Parathyroid adenoma (tissue), 2 donors: ENCODE measurements around the gene HOXC10.

Source experiments
- H2AFZ ChIP-seq: fragments of 300-600 bp; sonication (generic); one replicate; pipeline ENCODE4 v1.7.0; 2017; ENCODE audit warnings: antibody characterized with exemption, mild to moderate bottlenecking
- H3K27ac ChIP-seq: fragments of 300-600 bp; sonication (generic); one replicate; pipeline ENCODE4 v1.7.0; 2017
- H3K27me3 ChIP-seq: fragments of 300-600 bp; sonication (generic); one replicate; pipeline ENCODE4 v1.7.0; 2017; ENCODE audit warnings: low read length; ENCODE audit not compliant: control insufficient read depth, insufficient read depth
- H3K36me3 ChIP-seq: fragments of 300-600 bp; sonication (generic); one replicate; pipeline ENCODE4 v1.7.0; 2017; ENCODE audit warnings: low read length; ENCODE audit not compliant: control insufficient read depth, insufficient read depth
- H3K4me1 ChIP-seq: fragments of 300-600 bp; sonication (generic); one replicate; pipeline ENCODE4 v1.7.0; 2017; ENCODE audit warnings: control low read depth
- H3K4me2 ChIP-seq: fragments of 300-600 bp; sonication (generic); one replicate; pipeline ENCODE4 v1.7.0; 2017; ENCODE audit warnings: low read length
- H3K4me3 ChIP-seq: fragments of 300-600 bp; sonication (generic); one replicate; pipeline ENCODE4 v1.7.0; 2017; ENCODE audit warnings: low read depth, low read length
- H3K79me2 ChIP-seq: fragments of 300-600 bp; sonication (generic); one replicate; pipeline ENCODE4 v1.7.0; 2017; ENCODE audit warnings: control low read depth
- H3K9ac ChIP-seq: fragments of 300-600 bp; sonication (generic); one replicate; pipeline ENCODE4 v1.7.0; 2017; ENCODE audit warnings: mild to moderate bottlenecking
- H3K9me3 ChIP-seq: fragments of 300-600 bp; sonication (generic); one replicate; pipeline ENCODE4 v1.7.0; 2017; ENCODE audit warnings: low read length; ENCODE audit not compliant: control insufficient read depth
- TF ChIP-seq, protein P1 (sequence below): fragments of 300-600 bp; sonication (generic); IDR thresholded peaks from one replicate; pipeline ENCODE4 v1.7.0; 2017; ENCODE audit warnings: antibody characterized with exemption, mild to moderate bottlenecking
- donor health status: primary hyperparathyroidism.

The HOXC10 gene

DNA sequence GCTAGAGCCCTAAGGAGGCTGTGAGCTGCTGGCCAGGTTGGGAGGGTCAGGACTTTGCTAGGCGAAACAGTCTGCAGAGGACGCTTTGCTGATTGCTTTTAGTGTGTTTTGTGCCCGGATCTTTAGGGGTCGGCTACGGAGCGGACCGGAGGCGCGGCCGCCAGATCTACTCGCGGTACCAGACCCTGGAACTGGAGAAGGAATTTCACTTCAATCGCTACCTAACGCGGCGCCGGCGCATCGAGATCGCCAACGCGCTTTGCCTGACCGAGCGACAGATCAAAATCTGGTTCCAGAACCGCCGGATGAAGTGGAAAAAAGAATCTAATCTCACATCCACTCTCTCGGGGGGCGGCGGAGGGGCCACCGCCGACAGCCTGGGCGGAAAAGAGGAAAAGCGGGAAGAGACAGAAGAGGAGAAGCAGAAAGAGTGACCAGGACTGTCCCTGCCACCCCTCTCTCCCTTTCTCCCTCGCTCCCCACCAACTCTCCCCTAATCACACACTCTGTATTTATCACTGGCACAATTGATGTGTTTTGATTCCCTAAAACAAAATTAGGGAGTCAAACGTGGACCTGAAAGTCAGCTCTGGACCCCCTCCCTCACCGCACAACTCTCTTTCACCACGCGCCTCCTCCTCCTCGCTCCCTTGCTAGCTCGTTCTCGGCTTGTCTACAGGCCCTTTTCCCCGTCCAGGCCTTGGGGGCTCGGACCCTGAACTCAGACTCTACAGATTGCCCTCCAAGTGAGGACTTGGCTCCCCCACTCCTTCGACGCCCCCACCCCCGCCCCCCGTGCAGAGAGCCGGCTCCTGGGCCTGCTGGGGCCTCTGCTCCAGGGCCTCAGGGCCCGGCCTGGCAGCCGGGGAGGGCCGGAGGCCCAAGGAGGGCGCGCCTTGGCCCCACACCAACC is 44.8 kb downstream of the HOXC10 start:
- Histone ChIP-seq H2AFZ (no peak overlapping the region), H3K4me3 (no peak overlapping the region), H3K79me2 (no peaks in the 10 kb centered on the region), H3K9ac (no peak overlapping the region), H3K4me2 (peak overlapping the region; percentile 48), H3K9me3 (no peaks in the 10 kb centered on the region), H3K27me3 (peaks cover 31% of the 10 kb centered on the region), H3K4me1 (no peaks in the 10 kb centered on the region), H3K36me3 (no peaks in the 10 kb centered on the region), H3K27ac (no peak overlapping the region)
- TF ChIP-seq, protein P1, sequence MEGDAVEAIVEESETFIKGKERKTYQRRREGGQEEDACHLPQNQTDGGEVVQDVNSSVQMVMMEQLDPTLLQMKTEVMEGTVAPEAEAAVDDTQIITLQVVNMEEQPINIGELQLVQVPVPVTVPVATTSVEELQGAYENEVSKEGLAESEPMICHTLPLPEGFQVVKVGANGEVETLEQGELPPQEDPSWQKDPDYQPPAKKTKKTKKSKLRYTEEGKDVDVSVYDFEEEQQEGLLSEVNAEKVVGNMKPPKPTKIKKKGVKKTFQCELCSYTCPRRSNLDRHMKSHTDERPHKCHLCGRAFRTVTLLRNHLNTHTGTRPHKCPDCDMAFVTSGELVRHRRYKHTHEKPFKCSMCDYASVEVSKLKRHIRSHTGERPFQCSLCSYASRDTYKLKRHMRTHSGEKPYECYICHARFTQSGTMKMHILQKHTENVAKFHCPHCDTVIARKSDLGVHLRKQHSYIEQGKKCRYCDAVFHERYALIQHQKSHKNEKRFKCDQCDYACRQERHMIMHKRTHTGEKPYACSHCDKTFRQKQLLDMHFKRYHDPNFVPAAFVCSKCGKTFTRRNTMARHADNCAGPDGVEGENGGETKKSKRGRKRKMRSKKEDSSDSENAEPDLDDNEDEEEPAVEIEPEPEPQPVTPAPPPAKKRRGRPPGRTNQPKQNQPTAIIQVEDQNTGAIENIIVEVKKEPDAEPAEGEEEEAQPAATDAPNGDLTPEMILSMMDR = no peak

DNA sequence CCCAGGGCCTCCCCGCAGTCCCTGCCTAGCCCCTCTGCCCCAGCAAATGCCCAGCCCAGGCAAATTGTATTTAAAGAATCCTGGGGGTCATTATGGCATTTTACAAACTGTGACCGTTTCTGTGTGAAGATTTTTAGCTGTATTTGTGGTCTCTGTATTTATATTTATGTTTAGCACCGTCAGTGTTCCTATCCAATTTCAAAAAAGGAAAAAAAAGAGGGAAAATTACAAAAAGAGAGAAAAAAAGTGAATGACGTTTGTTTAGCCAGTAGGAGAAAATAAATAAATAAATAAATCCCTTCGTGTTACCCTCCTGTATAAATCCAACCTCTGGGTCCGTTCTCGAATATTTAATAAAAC is 45.5 kb downstream of the HOXC10 start:
- Histone ChIP-seq H3K27ac (no peak overlapping the region), H3K9me3 (no peaks in the 10 kb centered on the region), H3K36me3 (no peaks in the 10 kb centered on the region), H2AFZ (no peak overlapping the region), H3K4me3 (no peak overlapping the region), H3K27me3 (peaks cover 31% of the 10 kb centered on the region), H3K4me1 (no peaks in the 10 kb centered on the region), H3K79me2 (no peaks in the 10 kb centered on the region), H3K4me2 (no peak overlapping the region), H3K9ac (no peak overlapping the region)
- TF ChIP-seq, protein P1 = no peak

DNA sequence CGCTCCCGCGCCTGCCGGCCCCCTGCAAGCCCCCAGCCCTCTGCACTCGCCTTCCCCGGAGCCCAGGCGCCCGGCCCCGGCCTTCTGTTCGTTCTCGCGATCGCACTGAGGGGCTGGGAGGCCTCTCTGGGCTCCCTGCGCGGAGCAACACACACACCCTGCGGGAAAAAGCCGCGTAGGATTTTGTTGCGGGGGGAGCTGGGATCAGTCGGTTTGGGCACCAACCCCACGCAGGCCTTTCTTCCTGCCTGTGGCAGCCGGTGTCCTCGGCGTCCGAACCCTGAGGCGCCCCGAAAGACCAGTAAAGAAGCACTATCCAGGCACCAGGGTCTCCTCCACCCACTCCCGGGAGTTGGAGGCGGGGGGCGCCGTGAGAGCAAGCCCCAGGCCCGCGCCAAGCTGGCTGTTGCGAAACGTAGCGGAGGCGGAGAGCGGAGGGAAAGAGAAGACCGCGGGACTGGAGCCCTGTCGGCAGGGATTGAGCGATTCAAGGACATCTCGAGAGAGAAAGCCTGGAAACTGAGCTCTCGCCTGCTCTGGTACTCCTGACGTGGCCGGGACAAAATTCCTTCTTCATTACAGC is 46.0 kb downstream of the HOXC10 start:
- Histone ChIP-seq H3K4me3 (no peak overlapping the region), H3K27ac (no peak overlapping the region), H3K4me1 (no peaks in the 10 kb centered on the region), H2AFZ (no peak overlapping the region), H3K9me3 (no peaks in the 10 kb centered on the region), H3K27me3 (peaks cover 31% of the 10 kb centered on the region), H3K79me2 (no peaks in the 10 kb centered on the region), H3K9ac (no peak overlapping the region), H3K36me3 (no peaks in the 10 kb centered on the region), H3K4me2 (no peak overlapping the region)
- TF ChIP-seq, protein P1 = no peak

DNA sequence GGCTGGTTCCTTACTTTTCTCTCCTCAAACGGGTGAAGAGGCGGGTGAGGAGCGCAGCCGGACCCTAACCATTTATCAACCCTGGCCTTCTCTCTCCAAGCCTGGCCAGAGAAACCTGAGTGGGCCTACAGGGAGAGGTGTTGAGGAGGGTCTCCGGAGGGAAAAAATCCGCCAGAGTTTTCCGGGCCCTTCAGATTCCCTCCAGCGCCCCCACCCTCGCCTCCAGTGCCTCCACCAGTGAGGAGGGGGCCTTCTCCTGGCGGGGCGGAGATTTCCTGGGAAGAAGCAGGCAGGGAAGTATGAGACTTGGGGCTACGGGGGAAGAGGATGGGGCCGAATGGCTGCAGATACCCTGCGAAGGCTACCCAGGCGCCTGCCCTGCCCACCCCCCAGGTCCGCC is 46.5 kb downstream of the HOXC10 start:
- H3K4me3 ChIP-seq = no peak overlapping the region

More for the DNA sequence above, 46.5 kb downstream of the HOXC10 start:
- no peak overlapping the region for H2AFZ ChIP-seq
- no peak overlapping the region for H3K9ac ChIP-seq
- H3K4me1 ChIP-seq = no peaks in the 10 kb centered on the region
- H3K36me3 ChIP-seq = no peaks in the 10 kb centered on the region
- H3K4me2 ChIP-seq = no peak overlapping the region
- H3K27me3 ChIP-seq = peaks cover 31% of the 10 kb centered on the region
- no peak overlapping the region for H3K27ac ChIP-seq
- TF ChIP-seq, protein P1 = no peak
- H3K9me3 ChIP-seq = no peaks in the 10 kb centered on the region
- H3K79me2 ChIP-seq = no peaks in the 10 kb centered on the region
